ENCODE results near the gene CCDC142.
A peak's percentile ranks its signal among the peaks of the same experiment; 100 is the strongest.

CCDC142 gene

DNA sequence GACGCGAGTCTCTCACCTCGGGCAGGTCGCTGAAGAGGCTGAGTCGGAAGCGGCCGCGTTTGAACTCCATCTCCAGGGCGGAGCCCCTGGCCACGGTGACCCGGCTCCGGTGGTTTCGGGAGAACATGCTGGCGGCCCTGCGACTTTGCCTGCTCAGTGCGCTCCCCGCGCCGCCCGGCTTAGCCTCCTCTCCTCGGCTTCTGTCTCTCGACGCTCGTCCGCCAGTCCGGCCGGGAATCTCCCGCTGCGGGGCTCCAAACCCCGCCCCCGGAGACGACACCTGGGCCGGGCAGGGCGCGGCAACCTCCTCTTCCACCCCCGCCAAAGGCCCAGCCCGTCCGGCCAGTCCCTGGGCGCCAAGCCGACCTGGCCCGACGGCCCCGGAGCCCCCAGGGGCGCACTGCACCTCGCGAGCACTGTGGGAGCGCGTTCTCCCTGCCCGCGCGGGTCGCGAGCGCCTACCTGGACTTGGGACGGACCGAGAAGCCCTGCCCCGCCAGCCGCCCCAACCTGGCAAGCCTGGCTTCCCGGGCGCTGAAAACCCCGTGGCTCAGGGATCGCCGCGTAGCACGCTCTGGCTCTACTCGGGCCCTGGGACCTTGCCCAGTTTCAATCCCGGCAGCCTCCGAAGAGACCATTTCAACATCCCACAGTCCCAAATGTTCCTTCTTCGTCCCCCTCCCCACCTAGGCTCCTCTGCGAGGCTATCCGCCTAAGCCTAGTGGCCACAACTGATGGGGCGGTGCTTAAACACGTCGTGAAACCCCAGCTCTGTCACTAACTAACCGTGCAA, 40.9 kb downstream of the CCDC142 start, which contains the start of gene RTKN:
Gene RTKN, minus strand, starts transcription at position 248 of the 793 bp plus-strand sequence. Its CDS starts 121 bp downstream, at position 127.
- TF ChIP-seq Cebpa-rat (IDR thresholded peaks at IDR 0.05): no peak
- Histone ChIP-seq H3K4me2 (peak within 1 kb of the TSS; percentile 99), H3K9ac (peak within 1 kb of the TSS; percentile 84), H4K20me1 (no peaks in the 10 kb centered on the region), H3K36me3 (no peaks in the 10 kb centered on the region), H3K4me1 (peaks cover 62% of the 10 kb centered on the region), H3K9me3 (peaks cover 6% of the 10 kb centered on the region), H3K27ac (peak within 1 kb of the TSS; percentile 93), H3K4me3 (peak within 1 kb of the TSS; percentile 75), H3K27me3 (peaks cover 23% of the 10 kb centered on the region)

DNA sequence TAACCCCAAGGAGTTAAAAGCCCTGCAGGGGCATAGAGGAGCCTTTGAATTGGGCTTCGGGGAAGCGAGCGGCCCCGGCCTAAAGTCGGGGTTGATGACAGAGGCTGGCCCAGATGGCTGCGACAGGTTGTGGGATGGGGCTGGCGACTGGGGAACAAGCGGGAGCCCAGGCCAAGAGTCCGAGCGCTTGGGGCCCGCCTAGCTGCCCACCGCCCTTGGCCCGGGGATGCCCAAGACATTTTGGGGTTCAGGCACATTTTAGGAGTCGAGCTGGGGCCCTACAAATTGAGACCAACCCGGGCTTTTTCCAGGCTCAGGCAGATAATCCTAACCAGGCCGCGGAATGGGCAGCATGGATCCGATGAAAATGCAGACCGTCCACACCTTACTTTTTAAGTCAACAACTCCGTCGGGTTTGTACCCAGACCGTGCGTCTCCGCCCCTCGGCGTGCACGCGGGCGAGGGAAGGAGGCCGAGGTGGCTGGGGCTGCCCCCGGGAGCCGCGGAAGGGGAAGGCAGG, 41.6 kb downstream of the CCDC142 start:
- TF ChIP-seq Cebpa-rat (IDR thresholded peaks at IDR 0.05): no peak
- H3K36me3 ChIP-seq: no peaks in the 10 kb centered on the region
- peaks cover 69% of the 10 kb centered on the region for H3K4me1 ChIP-seq
- H3K4me2 ChIP-seq: peak overlapping the region; percentile 99
- peak overlapping the region; percentile 75; the same call in 1 of the 2 replicates for H3K4me3 ChIP-seq
- peak overlapping the region; percentile 93 for H3K27ac ChIP-seq
- no peaks in the 10 kb centered on the region for H4K20me1 ChIP-seq
- peaks cover 6% of the 10 kb centered on the region for H3K9me3 ChIP-seq
- H3K27me3 ChIP-seq: peaks cover 23% of the 10 kb centered on the region
- peak overlapping the region; percentile 84 for H3K9ac ChIP-seq

DNA sequence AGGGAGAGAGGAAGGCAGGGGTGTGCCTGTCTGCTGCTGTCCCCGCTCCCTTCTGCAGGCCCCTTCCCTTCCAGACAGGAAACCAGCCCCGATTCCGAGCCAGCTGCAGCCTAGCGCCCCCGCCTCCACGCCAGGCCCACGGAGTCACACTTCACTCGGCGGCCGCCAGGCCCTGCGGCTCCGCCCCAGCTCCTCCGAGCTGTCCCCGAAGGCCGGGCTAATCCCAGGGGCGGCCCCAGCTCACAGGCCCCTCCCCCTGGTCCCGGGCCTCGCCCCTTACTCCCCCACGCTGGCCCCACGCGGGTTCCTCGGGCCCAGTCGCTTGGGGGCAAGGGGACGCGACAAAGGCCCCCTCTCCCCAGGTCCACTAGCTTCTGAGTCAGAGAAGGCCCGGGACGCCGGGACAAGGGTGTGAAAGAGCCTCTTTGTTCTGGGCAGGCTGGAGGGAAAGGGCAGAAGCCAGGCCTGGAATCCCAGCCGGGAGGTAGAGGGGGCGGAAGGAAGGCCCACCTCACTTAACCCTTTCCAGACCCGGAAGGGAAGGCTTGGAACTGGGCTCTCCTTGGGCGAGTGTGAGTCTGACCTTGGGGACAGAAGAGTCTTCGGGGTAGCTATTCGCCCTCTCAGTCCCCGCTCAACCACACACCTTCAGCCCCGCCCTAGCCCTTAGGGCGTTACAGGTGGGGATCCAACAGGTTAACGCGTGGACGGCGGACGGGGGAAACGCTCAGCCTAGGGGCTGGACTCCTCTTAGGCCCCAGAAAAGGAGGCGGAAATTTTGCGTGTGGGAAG, 42.2 kb downstream of the CCDC142 start:
- peaks cover 75% of the 10 kb centered on the region for H3K4me1 ChIP-seq
- H3K27me3 ChIP-seq: peaks cover 23% of the 10 kb centered on the region
- peak overlapping the region; percentile 75 for H3K4me3 ChIP-seq
- no peaks in the 10 kb centered on the region for H3K36me3 ChIP-seq
- no peak for TF ChIP-seq Cebpa-rat (IDR thresholded peaks at IDR 0.05)
- H3K9ac ChIP-seq: peak overlapping the region; percentile 84
- peak overlapping the region; percentile 99 for H3K4me2 ChIP-seq
- no peaks in the 10 kb centered on the region for H4K20me1 ChIP-seq
- H3K9me3 ChIP-seq: peaks cover 6% of the 10 kb centered on the region
- peak overlapping the region; percentile 93 for H3K27ac ChIP-seq

DNA sequence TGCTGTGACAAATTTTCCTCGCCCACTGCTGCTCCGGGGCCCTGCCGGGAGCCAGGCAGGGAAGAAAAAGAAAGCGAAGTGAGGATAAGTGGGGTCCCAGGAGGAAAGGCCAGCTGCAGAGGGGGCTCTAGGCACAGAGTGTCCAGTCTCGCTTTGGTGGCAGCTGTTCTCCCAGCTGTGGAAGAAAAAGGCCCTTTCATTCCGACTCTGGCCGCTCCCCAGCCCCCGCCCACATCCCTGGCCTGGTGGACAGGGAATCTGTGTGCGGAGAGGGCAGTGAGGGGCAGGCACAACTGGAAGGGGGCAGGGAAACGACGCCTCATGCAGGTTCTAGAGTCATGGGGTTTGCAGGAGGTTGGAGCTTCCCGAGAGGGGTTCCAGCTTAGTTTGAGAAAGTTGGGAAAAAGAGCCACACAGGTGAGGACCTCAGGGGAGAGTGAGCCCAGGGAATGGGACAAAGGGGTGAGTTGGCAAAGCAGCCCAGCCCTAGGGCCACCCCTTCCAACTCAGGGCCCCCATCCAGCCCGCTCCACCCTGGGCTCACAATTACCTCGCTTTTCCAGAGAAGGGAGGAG, 42.9 kb downstream of the CCDC142 start:
- H3K4me1 ChIP-seq: peaks cover 75% of the 10 kb centered on the region
- H3K4me2 ChIP-seq: peak overlapping the region; percentile 99
- H3K4me3 ChIP-seq: peak overlapping the region; percentile 75
- peak overlapping the region; percentile 93 for H3K27ac ChIP-seq
- peaks cover 6% of the 10 kb centered on the region for H3K9me3 ChIP-seq
- no peaks in the 10 kb centered on the region for H4K20me1 ChIP-seq
- no peaks in the 10 kb centered on the region for H3K36me3 ChIP-seq
- TF ChIP-seq Cebpa-rat (IDR thresholded peaks at IDR 0.05): no peak
- peak overlapping the region; percentile 84 for H3K9ac ChIP-seq
- peaks cover 23% of the 10 kb centered on the region for H3K27me3 ChIP-seq

DNA sequence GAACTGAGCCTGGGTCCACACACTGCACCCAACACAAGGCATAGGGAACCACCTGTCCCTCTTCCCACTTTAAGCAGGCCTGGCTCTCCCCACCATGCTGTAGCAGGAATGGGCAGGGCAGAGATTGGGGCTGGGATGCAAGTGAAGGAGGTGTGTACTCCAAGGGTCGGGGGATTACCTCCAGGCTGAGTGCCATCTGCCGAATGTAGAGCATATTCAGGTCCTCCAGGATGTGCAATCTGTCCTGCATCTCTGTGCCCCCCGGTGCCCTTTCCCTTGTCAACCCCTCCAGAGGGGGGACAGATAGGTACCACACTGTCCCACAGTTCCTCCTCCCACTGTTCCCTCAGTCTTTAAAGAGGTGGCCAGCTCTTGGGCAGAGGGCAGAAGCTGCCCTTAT, 43.4 kb downstream of the CCDC142 start:
- peak overlapping the region; percentile 93 for H3K27ac ChIP-seq
- peak overlapping the region; percentile 75 for H3K4me3 ChIP-seq
- no peaks in the 10 kb centered on the region for H3K36me3 ChIP-seq
- TF ChIP-seq Cebpa-rat (IDR thresholded peaks at IDR 0.05): no peak
- peaks cover 6% of the 10 kb centered on the region for H3K9me3 ChIP-seq
- peaks cover 70% of the 10 kb centered on the region for H3K4me1 ChIP-seq
- no peaks in the 10 kb centered on the region for H4K20me1 ChIP-seq
- H3K9ac ChIP-seq: peak overlapping the region; percentile 84
- H3K4me2 ChIP-seq: peak overlapping the region; percentile 99
- H3K27me3 ChIP-seq: peaks cover 23% of the 10 kb centered on the region

DNA sequence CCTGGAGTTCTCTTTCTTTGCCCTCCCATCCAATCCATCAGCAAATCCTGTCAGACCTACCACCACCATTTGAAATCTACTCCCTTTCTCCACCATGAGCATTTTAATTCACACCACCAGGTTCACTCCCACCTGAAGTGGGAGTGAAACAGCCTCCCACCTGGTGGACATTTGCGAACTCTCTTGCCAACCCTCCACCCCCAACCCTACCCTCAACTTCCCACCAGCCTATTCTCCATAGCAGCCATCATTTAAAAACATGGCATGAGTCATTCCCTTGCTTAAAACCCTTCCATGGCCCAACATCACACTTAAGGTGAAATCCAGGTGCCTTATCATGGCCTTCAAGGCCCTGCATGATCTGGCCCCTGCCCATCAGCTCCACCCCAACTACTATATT, 44.5 kb downstream of the CCDC142 start:
- H3K27me3 ChIP-seq: peaks cover 23% of the 10 kb centered on the region
- peaks cover 59% of the 10 kb centered on the region for H3K4me1 ChIP-seq
- no peak overlapping the region for H3K4me3 ChIP-seq
- H3K9ac ChIP-seq: no peak overlapping the region
- peak overlapping the region; percentile 99 for H3K4me2 ChIP-seq
- TF ChIP-seq Cebpa-rat (IDR thresholded peaks at IDR 0.05): no peak
- H3K9me3 ChIP-seq: peaks cover 6% of the 10 kb centered on the region
- no peak overlapping the region for H3K27ac ChIP-seq
- no peaks in the 10 kb centered on the region for H4K20me1 ChIP-seq
- H3K36me3 ChIP-seq: no peaks in the 10 kb centered on the region

DNA sequence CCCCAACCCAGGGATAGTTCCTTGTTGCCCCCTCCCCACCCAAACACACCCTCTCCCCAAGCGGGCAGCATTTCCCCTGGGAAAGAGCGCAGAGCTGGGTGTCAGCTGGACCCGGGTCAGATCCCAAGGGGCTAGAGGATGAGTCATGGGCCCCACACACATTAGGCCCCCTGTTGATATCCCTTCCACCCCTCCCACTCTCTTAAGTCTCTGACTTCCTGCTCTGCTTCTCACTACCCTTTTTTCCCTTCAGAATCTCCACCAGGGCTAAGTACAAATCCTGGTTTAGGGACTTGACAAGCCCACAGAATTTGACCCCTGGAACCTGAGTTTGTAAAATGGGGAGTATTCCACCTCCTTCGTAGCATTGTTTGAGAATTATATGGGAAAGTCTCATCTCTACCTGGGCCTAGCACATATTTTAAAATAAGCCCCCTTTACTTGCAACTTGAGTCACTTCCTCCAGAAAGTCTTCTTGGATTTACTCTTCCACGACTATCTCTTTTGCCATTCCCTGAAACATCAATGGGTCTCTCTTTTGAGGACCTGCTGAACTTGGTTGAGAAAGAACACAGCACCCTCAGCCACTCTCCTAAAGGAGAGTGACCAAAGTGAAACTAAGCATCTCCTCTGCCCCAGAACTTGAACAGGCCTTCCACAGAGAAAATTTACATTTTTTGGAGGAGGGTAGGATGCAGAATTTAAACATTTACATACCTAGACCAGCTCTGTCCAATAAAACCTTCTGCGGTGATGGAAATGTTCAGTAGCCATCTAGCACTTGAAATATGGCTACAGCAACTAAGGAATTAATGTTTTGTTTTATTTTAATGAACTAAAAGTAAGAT, 45.7 kb downstream of the CCDC142 start:
- no peak for TF ChIP-seq Cebpa-rat (IDR thresholded peaks at IDR 0.05)
- H3K4me3 ChIP-seq: no peak overlapping the region
- H4K20me1 ChIP-seq: no peaks in the 10 kb centered on the region
- H3K36me3 ChIP-seq: peaks cover 6% of the 10 kb centered on the region
- peak overlapping the region; percentile 99 for H3K4me2 ChIP-seq
- H3K9ac ChIP-seq: no peak overlapping the region
- H3K9me3 ChIP-seq: peaks cover 6% of the 10 kb centered on the region
- peaks cover 16% of the 10 kb centered on the region for H3K27me3 ChIP-seq
- peaks cover 58% of the 10 kb centered on the region for H3K4me1 ChIP-seq
- H3K27ac ChIP-seq: peak overlapping the region; percentile 44

DNA sequence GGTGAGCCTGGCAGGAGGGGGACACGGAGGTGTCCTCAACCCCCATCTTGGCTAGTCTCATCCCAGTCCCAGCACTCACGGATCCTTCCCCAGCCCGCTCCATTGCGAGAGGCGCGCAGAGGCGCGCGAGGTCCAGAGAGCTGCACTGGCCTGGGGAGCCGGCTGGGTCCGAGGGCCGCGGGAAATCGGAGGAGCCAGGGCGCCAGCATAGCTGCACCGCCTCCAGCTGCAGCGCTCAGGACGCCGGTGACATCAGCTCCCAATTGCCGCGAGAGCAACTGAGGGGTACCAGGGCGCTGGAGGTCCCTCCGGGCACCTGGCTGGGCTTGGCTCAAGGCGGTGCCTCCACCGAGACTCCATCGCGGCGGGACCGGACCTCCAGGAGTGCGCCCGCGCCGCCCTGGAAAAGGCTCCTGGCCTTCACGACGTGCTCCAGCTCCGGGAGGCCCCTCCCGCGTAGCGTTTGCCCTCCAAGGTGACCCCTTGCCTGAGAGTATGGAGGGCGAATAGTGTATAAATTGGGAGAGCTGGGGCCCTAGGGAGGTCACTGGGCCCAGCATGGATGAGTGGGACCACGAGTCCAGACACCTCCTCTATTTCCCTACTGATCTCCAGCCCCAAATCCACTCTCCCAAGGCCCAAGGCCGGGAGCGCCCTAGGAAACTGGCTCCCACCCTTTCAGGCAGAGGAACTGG, 46.5 kb downstream of the CCDC142 start:
- TF ChIP-seq Cebpa-rat (IDR thresholded peaks at IDR 0.05): no peak
- Histone ChIP-seq H3K27me3 (peaks cover 8% of the 10 kb centered on the region), H4K20me1 (no peaks in the 10 kb centered on the region), H3K4me2 (peak overlapping the region; percentile 99), H3K9ac (no peak overlapping the region), H3K4me3 (no peak overlapping the region), H3K4me1 (peaks cover 55% of the 10 kb centered on the region), H3K27ac (peak overlapping the region; percentile 44; the same call in 1 of the 2 replicates), H3K36me3 (peaks cover 14% of the 10 kb centered on the region), H3K9me3 (no peaks in the 10 kb centered on the region)
